T-helper 2 cell treated with Interferon-gamma antibody and Interleukin-4, amounts not matched to agents 100 ng/mL and 5 ng/mL, for 36 hours (primary cell): ENCODE measurements around the gene PLSCR3. TPM values are rescaled to one million over a fixed set of nuclear protein-coding genes. Genes with fewer than 3 reads are reported as not detected.

Experiments used
- intact Hi-C: fragments of 100-400 bp; cut with micrococcal nuclease; formaldehyde crosslinking; loops from one replicate; pipeline ENCODE4 v1.15.1; 2023
- total RNA-seq: library from RNA; stranded (reverse); gene quantifications from 2 replicates; pipeline ENCODE4 v1.2.3, GENCODE V29; 2022

The PLSCR3 gene
- 141 and 147 TPM in 2 replicates for total RNA-seq

GRCh38 chr17:7394452-7395191 is at the start of gene PLSCR3:
Gene PLSCR3 (minus strand): TSS chr17:7394525. CDS start chr17:7394110, 415 bp downstream.
- intact Hi-C loops: loop anchor here (1.0 kb wide), 2 partner anchors 10 to 79 kb away; partner anchors contain the start of genes GPS2 and TMEM256

- intact Hi-C loops: no loop called here
Measured at GRCh38 chr17:7443499-7444485, 49.5 kb upstream of the PLSCR3 start.

GRCh38 chr17:7442142-7442541 is 47.8 kb upstream of the PLSCR3 start:
- intact Hi-C loops: no loop called here

- intact Hi-C loops: no loop called here
Measured at GRCh38 chr17:7441266-7441665, 46.9 kb upstream of the PLSCR3 start.

GRCh38 chr17:7440834-7441195 is 46.5 kb upstream of the PLSCR3 start:
- intact Hi-C loops: no loop called here

GRCh38 chr17:7440113-7440833 is 45.9 kb upstream of the PLSCR3 start:
- intact Hi-C loops: no loop called here

- intact Hi-C loops: loop anchor here (5.0 kb wide), 2 partner anchors 112 to 187 kb away; partner anchors contain the start of genes CTDNEP1, ELP5 and NEURL4
Measured at GRCh38 chr17:7439462-7440112, 45.3 kb upstream of the PLSCR3 start, which contains the start of gene FGF11. Gene FGF11 (plus strand): TSS chr17:7439512. CDS start chr17:7439621, 109 bp downstream.

- intact Hi-C loops: loop anchor here (5.0 kb wide), 2 partner anchors 112 to 187 kb away; partner anchors contain the start of genes CTDNEP1, ELP5 and NEURL4
Measured at GRCh38 chr17:7438656-7439460, 44.5 kb upstream of the PLSCR3 start.

- intact Hi-C loops: loop anchor here (1.0 to 5.0 kb wide), 3 partner anchors 111 to 186 kb away; partner anchors contain the start of genes CTDNEP1, ELP5, NEURL4 and SENP3
Measured at GRCh38 chr17:7437950-7438614, 43.8 kb upstream of the PLSCR3 start.

GRCh38 chr17:7437369-7437863 is 43.1 kb upstream of the PLSCR3 start:
- intact Hi-C loops: loop anchor here (1.0 to 5.0 kb wide), 3 partner anchors 110 to 185 kb away; partner anchors contain the start of genes CTDNEP1, ELP5, NEURL4 and SENP3

- intact Hi-C loops: loop anchor here (1.0 to 5.0 kb wide), 3 partner anchors 109 to 184 kb away; partner anchors contain the start of genes CTDNEP1, ELP5, NEURL4 and SENP3
Measured at GRCh38 chr17:7436556-7437368, 42.4 kb upstream of the PLSCR3 start.

GRCh38 chr17:7435676-7436555 is 41.6 kb upstream of the PLSCR3 start:
- intact Hi-C loops: loop anchor here (1.0 to 5.0 kb wide), 9 partner anchors 19 to 252 kb away; partner anchors contain the start of genes CTDNEP1, EIF5A, ELP5 and NEURL4

- intact Hi-C loops: no loop called here
Measured at GRCh38 chr17:7432296-7432695, 38.0 kb upstream of the PLSCR3 start.

GRCh38 chr17:7431231-7431630 is 36.9 kb upstream of the PLSCR3 start:
- intact Hi-C loops: no loop called here

GRCh38 chr17:7429722-7430121 is 35.4 kb upstream of the PLSCR3 start:
- intact Hi-C loops: no loop called here

- intact Hi-C loops: no loop called here
Measured at GRCh38 chr17:7428557-7428956, 34.2 kb upstream of the PLSCR3 start, which contains the start of gene SPEM3. Gene SPEM3 (plus strand): TSS chr17:7428857. CDS start chr17:7428903, 46 bp downstream.
